Pancreas (tissue), 10 donors: Measurements from ENCODE around the gene OR6J1. TPM values are rescaled to one million over a fixed set of nuclear protein-coding genes. Genes with fewer than 3 reads are reported as not detected.

ENCODE experiments used
- ATAC-seq, 4 donors: fragments of 200-7000 bp; cut with Tn5 transposase; one replicate each; pipeline versions ENCODE4 v1.8.0 to v1.9.1; 2020; ENCODE audit warnings: mild to moderate bottlenecking in 4 of 4, moderate library complexity in 4 of 4
- DNase-seq, 6 donors: peaks; one replicate each; pipeline ENCODE4 v3.0.0-alpha.2; 2020
- FAIRE-seq: peaks from 2 replicates; lab custom pipeline; 2012; peaks lifted over from hg19 to GRCh38; lab: Jason Lieb, UNC
- H3K27ac ChIP-seq, 4 donors: fragments of 200-600 bp; sonication (generic); 1 replicate in 3 of 4; 2 replicates in 1 of 4; pipeline versions ENCODE4 v1.5.0 to v1.8.0; 2020
- H3K27me3 ChIP-seq, 4 donors: fragments of 200-600 bp; one replicate each; pipeline ENCODE4 v1.8.0; 2021
- H3K36me3 ChIP-seq, 3 donors: fragments of 200-600 bp; sonication (generic) in 1 of 3; one replicate each; pipeline versions ENCODE4 v1.5.0 to v1.8.0; 2020 to 2021
- H3K4me1 ChIP-seq, 3 donors: fragments of 200-600 bp; one replicate each; pipeline ENCODE4 v1.8.0; 2021
- H3K4me3 ChIP-seq, 4 donors: fragments of 200-600 bp; sonication (generic) in 2 of 4; one replicate each; pipeline versions ENCODE4 v1.5.0 to v1.8.0; 2020 to 2021
- H3K9me3 ChIP-seq, 4 donors: fragments of 200-600 bp; one replicate each; pipeline ENCODE4 v1.8.0; 2021
- WGBS, 2 donors: extraction: QIAGEN DNeasy Blood & Tissue Kit; methylation state at CpG; one replicate each; pipeline ENCODE4 v1.1.7; 2013; 5-methylcytosine and 5-hydroxymethylcytosine counted together
- intact Hi-C, 3 donors: fragments of 100-400 bp; cut with DNase I; formaldehyde crosslinking; loops; one replicate each; pipeline versions ENCODE4 v1.11.1 to v1.14.2; 2022
- polyA plus RNA-seq, 2 donors: library from polyadenylated mRNA; stranded (reverse); fragments of 200-250 nt; gene quantifications; one replicate each; pipeline ENCODE4 v1.2.3, GENCODE V29; 2013
- total RNA-seq, 6 donors: library from RNA; stranded (reverse); fragmentation: NEBNext Ultra II Directional in 4 of 6; extraction: Animal tissue kit (Norgen Biotek cat#: 25700) in 4 of 6; gene quantifications; one replicate each; pipeline versions ENCODE4 v1.2.1 to v1.2.4, GENCODE V29; 2021 to 2023
- TF ChIP-seq, protein P1 (sequence below), 4 donors: fragments of 200-600 bp; sonication (generic) in 3 of 4; IDR thresholded peaks; one replicate each; pipeline versions ENCODE4 v1.5.0 to v1.8.0; 2021; ENCODE audit warnings: antibody characterized with exemption in 4 of 4
- donor health status: healthy with polysubstance abuse.
- donor health status: DM: no; HTN: no; CAD: no; lungs with moderate emphysema.
- donor health status: DM: no; HTN: no; CAD: no.
- donor health status: control.
- donor health status: control.
- donor health status: Bipolar disorder and iron deficiency.
- donor health status: DM: yes; HTN: yes; CAD: no.
- donor health status: DM: no; HTN: no; CAD: no.
- donor health status: DM: no; HTN: no; CAD: no.
- donor health status: DM: yes; HTN: yes; CAD: no.

OR6J1 gene
- total and polyA plus RNA-seq, 8 donors, result 0.03 to 0.05 TPM; not detected in 6

DNA sequence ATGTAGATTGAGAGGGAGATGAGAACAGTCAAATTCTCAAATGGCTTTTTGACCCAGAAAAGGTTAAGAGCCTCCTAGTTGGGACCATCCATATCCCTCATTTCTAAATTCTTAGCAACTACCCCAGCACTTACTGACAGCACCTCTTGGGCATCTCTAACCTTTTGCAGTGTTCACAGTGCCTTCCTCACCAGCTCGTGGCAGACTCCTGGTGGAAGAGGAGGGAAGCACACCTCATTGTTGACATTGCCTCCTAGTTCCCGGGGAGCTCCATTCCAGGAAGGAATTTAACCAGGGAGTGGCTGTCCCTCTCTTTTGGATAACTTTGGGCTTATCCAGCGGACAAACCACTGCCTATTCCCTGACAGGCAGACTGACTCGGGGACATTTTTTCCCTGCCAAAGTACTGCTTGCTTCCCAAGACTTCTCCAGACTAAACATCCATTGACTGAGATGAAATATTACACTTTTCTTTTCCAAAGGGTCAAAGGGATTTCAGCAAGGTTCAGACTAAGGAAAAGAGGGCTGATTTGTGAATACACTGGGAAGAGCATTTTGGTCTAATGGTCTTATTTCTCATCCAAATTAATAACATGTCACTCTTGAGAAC is 9.0 kb upstream of the OR6J1 start:
- Histone ChIP-seq H3K27me3 (no peaks in the 10 kb centered on the region), H3K36me3 (no peaks in the 10 kb centered on the region), H3K9me3 (no peaks in the 10 kb centered on the region), H3K27ac (no peak overlapping the region), H3K4me1 (no peaks in the 10 kb centered on the region), H3K4me3 (no peak overlapping the region)
- DNase-seq (peak; percentile 46 to 82 (median 64)), ATAC-seq (peak; percentile 92 to 99 (median 96)), FAIRE-seq (no peak)
- 3 to 5% methylated on average over 4 of the region's 4 CpGs for WGBS, 2 donors
- TF ChIP-seq, protein P1, sequence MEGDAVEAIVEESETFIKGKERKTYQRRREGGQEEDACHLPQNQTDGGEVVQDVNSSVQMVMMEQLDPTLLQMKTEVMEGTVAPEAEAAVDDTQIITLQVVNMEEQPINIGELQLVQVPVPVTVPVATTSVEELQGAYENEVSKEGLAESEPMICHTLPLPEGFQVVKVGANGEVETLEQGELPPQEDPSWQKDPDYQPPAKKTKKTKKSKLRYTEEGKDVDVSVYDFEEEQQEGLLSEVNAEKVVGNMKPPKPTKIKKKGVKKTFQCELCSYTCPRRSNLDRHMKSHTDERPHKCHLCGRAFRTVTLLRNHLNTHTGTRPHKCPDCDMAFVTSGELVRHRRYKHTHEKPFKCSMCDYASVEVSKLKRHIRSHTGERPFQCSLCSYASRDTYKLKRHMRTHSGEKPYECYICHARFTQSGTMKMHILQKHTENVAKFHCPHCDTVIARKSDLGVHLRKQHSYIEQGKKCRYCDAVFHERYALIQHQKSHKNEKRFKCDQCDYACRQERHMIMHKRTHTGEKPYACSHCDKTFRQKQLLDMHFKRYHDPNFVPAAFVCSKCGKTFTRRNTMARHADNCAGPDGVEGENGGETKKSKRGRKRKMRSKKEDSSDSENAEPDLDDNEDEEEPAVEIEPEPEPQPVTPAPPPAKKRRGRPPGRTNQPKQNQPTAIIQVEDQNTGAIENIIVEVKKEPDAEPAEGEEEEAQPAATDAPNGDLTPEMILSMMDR (IDR thresholded peaks at IDR 0.05), result peak; percentile 65 to 73 (median 66)
- intact Hi-C loops, result loop anchor here in 2 of 3 donors (10.0 kb wide), 3 partner anchors 48 to 202 kb away; no protein-coding TSS in a partner anchor

DNA sequence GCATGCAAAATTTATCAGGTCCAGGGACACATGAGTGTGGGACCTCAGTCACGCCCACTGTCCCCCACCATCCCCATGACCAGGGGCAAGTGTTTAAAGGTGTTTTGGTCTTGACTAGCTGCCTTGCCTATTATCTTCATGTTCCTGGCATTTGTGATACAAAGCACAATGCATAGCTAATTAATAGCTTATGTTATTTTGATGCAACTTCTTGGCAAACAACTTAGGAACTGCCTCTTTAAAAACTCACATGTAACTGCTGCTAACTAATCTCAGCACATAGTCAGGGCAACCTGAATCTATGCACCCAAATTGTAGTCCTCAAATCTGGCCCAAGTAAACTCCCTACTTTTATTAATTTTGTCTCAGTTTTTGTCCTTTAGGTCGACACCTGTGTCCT is 7.4 kb upstream of the OR6J1 start:
- WGBS, 2 donors, result 60 to 82% methylated on average over 2 of the region's 2 CpGs
- no peak for DNase-seq
- H3K36me3 ChIP-seq, result no peaks in the 10 kb centered on the region

DNA sequence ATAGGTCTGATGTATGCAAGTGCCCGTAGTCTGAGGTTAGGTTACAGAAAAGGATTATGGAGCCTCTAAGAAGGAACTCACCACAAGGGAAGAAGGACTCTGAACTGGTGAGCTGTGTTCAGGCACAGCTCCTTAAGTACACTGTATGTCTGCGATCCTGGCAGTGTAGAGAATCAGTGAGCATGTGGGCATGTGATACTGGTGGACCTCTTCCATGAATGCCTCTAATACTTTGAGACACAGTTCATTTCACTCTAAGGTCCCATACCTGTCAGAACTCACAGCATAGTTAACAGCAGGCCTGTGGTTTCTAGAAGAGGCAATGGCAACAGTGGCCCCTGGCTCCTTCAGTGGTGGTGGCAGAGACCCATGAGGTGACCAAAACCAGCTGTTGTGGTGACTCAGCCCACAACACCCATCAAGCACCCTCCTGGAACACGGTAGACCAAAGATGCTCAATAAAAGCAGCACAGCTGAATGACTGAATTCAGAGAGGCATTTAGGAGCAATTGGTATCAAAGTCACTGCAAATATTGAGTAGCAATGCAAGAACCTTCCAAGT is 6.9 kb upstream of the OR6J1 start:
- WGBS, 2 donors, result 52 to 75% methylated on average over 3 of the region's 3 CpGs
- no peak for FAIRE-seq
- intact Hi-C loops, result loop anchor here in 2 of 3 donors (10.0 kb wide), 3 partner anchors 46 to 204 kb away; no protein-coding TSS in a partner anchor

More for the DNA sequence above, 7.4 kb upstream of the OR6J1 start:
- no peaks in the 10 kb centered on the region for H3K4me1 ChIP-seq
- H3K27ac ChIP-seq, result no peak overlapping the region
- ATAC-seq (no peak), FAIRE-seq (no peak)
- no peak overlapping the region for H3K4me3 ChIP-seq
- TF ChIP-seq, protein P1 (IDR thresholded peaks at IDR 0.05), result no peak
- intact Hi-C loops, result loop anchor here in 2 of 3 donors (10.0 kb wide), 3 partner anchors 47 to 203 kb away; no protein-coding TSS in a partner anchor
- no peaks in the 10 kb centered on the region for H3K27me3 ChIP-seq
- no peaks in the 10 kb centered on the region for H3K9me3 ChIP-seq

DNA sequence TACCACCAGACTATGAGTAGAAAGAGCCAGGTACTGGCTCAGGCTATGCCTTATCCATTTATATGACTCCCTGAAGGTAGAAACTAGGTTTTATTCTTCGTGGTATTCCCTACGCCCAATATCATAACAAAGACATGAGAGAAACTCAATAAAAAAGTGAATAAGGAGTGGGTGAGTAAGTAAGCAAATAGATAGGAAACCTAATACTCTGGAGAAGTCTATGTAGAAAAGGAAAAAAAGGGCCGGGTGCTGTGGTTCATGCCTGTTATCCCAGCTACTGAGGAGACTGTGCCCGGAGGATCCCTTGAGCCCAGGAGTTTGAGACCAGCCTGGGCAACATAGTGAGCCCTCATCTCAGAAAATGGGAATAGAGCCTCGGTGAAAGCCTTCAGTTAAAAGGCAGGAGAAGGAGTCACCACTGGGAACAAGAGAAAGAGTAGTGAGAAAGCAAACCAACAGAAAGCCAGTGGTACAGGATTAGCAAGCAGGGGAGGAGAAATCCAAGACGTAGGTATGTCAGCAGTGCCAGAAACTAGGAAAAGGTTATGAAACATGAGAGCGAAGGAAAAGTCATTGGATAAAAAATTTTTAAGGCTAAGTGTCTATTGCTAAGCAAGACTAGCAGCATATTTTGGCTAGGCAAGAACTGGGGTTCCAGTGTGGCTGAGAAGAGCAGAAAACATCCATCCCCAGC is 6.0 kb upstream of the OR6J1 start:
- H3K27ac ChIP-seq, result no peak overlapping the region
- no peaks in the 10 kb centered on the region for H3K4me1 ChIP-seq
- WGBS, 2 donors, result 59 to 74% methylated on average over 7 of the region's 7 CpGs
- no peak overlapping the region for H3K4me3 ChIP-seq
- intact Hi-C loops, result loop anchor here in 2 of 3 donors (10.0 kb wide), 3 partner anchors 45 to 205 kb away; no protein-coding TSS in a partner anchor
- H3K9me3 ChIP-seq, result no peaks in the 10 kb centered on the region
- no peak for ATAC-seq
- H3K27me3 ChIP-seq, result no peaks in the 10 kb centered on the region
- no peak for FAIRE-seq
- TF ChIP-seq, protein P1 (IDR thresholded peaks at IDR 0.05), result no peak
- no peak for DNase-seq
- no peaks in the 10 kb centered on the region for H3K36me3 ChIP-seq

More for the DNA sequence above, 6.9 kb upstream of the OR6J1 start:
- H3K4me3 ChIP-seq, result no peak overlapping the region
- H3K27me3 ChIP-seq, result no peaks in the 10 kb centered on the region
- H3K9me3 ChIP-seq, result no peaks in the 10 kb centered on the region
- DNase-seq (no peak), ATAC-seq (no peak)
- no peak overlapping the region for H3K27ac ChIP-seq
- H3K36me3 ChIP-seq, result no peaks in the 10 kb centered on the region
- no peaks in the 10 kb centered on the region for H3K4me1 ChIP-seq
- TF ChIP-seq, protein P1 (IDR thresholded peaks at IDR 0.05), result no peak
